GM12874 (cell line): Measurements from ENCODE around the gene ALKBH8.

ENCODE experiments used
- TF ChIP-seq, protein P1 (sequence below): IDR thresholded peaks from 2 replicates; pipeline ENCODE4 v1.5.1; 2011; ENCODE audit warnings: low read depth, mild to moderate bottlenecking, control low read depth, low read length, moderate library complexity; ENCODE audit not compliant: insufficient read depth

Gene ALKBH8

DNA sequence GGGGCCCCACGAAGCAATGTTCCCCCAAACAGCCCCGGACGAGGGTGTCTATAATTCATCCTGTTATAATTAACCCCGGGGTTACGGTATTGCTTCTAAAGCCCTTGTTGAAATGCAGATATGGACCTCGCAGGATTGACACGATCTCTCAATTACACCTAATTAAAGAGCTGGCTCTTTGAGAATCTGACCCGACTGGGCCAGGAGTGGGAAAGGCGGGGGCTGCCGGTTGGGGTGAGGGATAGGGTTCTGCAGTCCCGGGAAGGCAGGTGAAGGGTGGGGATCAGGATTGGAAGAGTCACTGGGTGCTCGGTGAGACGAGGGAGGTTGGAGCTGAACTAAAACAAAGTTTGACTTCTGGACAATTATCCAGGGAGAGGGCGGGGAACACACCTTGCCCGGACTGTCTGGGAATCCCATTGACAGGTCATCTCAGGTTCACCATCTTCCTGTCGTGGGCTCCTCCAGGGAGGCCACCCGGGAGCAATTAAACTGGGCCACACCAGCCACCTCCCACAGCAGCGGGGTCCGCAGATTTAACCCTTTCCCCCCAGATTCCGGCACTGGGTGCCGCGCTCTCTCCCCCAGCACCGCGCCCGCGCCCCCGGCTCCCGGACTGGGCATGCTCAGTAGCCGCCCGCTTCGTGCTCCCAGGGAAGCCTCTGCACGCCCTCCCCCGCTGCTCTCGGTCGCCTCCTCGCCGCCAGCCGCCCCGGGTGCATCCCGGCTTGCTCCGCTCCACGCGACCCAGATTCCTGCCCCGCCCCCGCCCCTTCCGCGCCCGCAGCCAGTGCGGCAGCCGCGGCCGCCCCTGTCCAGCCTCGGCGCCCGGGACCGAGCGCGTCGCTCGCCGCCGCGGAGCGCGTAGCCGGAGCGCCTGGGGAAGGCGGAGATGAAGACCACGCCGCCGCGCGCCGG lies 25.2 kb upstream of the ALKBH8 start, which contains the start of gene ELMOD1:
TSS of gene ELMOD1 (plus strand) at position 688 of the 918 bp plus-strand sequence. CDS start 27,043 bp downstream, outside the sequence.
- TF ChIP-seq, protein P1, sequence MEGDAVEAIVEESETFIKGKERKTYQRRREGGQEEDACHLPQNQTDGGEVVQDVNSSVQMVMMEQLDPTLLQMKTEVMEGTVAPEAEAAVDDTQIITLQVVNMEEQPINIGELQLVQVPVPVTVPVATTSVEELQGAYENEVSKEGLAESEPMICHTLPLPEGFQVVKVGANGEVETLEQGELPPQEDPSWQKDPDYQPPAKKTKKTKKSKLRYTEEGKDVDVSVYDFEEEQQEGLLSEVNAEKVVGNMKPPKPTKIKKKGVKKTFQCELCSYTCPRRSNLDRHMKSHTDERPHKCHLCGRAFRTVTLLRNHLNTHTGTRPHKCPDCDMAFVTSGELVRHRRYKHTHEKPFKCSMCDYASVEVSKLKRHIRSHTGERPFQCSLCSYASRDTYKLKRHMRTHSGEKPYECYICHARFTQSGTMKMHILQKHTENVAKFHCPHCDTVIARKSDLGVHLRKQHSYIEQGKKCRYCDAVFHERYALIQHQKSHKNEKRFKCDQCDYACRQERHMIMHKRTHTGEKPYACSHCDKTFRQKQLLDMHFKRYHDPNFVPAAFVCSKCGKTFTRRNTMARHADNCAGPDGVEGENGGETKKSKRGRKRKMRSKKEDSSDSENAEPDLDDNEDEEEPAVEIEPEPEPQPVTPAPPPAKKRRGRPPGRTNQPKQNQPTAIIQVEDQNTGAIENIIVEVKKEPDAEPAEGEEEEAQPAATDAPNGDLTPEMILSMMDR, result no peak

DNA sequence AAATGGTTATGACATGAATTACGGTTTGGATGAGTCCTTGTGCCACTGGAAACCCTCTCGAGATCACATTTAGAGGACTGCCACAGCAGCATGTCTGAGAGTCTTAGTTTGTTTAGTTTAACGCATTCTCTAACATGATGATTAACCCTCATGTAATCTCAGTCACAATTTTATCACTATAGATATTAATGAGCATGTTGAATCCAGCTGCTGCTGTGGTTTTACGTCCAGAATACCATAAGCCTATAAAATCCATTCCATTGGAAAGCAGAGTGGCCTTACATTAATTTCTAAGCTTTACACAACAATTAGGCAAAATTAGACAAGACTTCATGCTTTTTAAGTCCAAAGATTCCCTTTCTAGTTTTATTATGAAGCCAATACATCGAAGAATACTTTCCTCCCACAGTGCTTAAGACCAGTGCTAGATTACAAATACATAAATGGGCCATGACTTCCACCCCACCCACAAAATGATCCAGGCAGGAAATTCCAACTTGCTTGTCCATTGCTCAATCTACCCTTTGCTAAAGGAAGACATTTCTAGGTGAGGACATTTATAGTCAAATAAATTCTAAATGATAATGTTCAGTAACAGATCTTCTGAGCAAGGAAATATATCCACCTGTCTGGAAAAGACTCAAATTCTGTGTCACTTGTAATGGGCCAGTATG lies 21.9 kb upstream of the ALKBH8 start:
- TF ChIP-seq, protein P1, result no peak

DNA sequence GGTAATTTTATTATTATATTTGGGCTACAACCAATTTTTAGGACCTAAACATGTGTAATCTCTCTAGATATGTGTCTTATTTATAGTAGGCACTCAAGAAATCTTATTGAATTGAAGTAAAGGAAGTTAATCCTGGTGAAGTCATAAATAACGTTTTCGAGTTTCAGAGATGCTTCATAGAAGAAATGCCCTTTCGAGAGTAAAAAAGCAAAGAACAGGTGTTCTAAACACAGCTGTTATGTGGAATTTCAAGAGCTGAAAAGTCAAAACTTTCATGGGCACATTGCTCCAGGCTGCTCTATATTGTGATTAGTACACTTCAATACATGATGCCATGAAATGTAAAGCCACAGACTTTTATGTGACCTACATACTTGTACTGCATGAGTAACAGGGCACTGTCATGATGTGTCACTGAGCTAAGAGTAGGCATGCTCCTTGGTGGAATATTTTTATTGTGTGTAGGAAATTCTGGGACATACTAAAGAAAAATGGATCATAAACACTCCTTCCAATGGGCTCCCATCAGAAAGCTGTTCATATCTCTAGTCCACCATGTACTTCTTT lies 18.2 kb upstream of the ALKBH8 start:
- TF ChIP-seq, protein P1, result no peak

DNA sequence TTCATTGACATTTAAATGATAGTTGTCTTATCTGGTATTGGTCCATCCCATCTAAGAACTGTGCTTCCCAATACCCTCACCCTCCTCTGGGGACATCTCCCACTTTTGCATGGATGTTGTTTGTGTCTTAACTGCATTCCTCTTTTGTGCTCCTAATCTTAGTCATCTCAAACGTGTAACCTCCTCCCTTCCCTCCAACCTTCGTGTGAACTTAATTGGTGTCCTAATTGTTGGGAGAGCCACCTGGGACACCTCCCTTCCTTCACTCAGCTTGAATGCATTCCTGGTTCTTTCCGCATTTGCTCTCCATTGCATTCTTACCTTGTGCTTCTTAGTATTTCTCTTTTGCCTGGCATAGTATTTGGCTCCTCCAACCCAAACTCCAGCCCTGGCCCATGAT lies 15.6 kb upstream of the ALKBH8 start:
- TF ChIP-seq, protein P1, result no peak

DNA sequence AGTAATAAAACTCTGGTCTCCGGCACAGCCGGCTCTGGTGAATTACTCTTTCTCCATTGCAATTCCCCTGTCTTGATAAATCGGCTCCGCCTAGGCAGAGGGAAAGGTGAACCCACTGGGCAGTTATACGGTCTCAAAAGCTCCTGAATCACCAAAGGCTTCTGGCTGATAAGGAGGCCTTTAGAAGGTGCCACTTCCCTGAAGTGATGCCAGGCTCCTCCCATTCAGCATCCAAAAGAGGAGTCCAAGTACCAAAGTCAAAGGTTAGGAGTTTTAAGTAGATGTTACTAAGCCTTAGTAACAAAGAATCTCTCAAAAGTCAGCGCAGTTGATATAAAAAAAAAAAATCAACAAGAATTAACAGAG lies 11.8 kb upstream of the ALKBH8 start:
- TF ChIP-seq, protein P1, result no peak

DNA sequence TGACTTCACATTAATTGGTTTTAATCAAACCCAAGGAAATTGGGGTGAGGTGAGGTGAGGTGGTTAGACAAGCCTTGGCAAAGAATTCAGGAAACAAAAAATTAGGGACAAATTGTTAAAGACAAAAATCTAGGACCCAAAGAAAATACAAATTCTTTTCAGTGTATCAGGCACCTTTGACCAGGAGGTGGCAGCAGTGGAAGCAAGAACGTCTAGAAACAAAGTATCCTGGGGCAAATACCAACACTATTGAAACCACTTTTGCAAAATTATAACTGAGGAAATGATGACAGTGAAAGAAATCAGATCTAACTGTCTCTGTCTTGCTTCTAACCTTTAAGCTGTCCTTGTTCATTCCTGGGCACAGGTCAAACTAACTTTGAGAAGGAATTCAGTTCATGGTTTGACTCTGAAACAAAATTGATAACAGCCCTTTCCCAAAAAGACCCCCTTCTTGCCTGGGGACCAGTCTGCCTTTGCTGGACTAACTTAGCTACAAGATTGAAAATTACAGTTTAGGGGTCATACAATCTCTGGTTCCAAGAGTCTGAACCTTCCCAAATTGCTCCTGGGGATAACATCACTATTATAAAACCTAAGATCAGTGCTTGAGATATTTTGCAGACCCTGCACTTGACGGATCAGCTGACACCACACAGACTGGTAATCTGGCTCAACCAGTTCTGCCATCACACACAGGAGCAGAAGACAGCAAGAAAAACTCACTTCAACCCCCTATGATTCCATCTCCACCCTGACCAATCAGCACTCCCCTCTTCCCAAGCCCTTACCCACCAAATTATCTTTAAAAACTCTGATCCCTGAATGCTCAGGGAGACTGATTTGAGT lies 11.2 kb upstream of the ALKBH8 start:
- TF ChIP-seq, protein P1, result peak; percentile 57
